ENCODE results near the gene C1orf226.

GRCh38 chr1:162400790-162401355 lies 19.3 kb downstream of the C1orf226 start:
- TF ChIP-seq CTCF (IDR thresholded peaks at IDR 0.05) (no peak), POLR2A (IDR thresholded peaks at IDR 0.05) (no peak)

All from uterus (tissue), 2 donors.